ENCODE data around the gene PIGH. TPM values are rescaled to one million over a fixed set of nuclear protein-coding genes. Genes with fewer than 3 reads are reported as not detected.

Gene PIGH
- total RNA-seq, 3 donors from 2014 or later (not counting 1 experiment from before 2014, with no cell fraction given), result 50.9 to 56.0 (median 54.5) TPM

DNA sequence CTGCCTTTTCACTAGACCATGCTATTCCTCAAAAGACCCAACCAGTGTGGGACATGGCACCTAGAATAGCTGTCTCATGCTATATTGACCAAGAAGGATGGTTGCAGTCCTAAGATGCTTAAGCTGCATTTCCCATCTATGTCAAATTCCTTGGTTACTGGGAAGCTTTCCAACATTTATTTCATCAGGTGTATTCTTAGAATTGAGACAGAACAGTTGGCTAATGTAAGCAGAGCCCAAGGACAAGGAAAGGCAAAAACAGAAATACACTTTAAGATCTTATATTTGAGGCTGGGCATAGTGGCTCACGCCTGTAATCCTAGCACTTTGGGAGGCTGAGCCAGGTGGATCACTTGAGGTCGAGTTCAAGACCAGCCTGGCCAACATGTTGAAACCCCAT is 44.4 kb upstream of the PIGH start:
- peak overlapping the region; percentile 43 to 50 for H3K27ac Mint-ChIP-seq
- no peak for TF ChIP-seq CTCF (IDR thresholded peaks at IDR 0.05)
- no peaks in the 10 kb centered on the region for H3K27me3 ChIP-seq (ENCODE audit: control insufficient read depth, insufficient read depth, low read length)

GRCh38 chr14:67643713-67644112 is 43.6 kb upstream of the PIGH start:
- no peaks in the 10 kb centered on the region for H3K27me3 Mint-ChIP-seq (ENCODE audit: low read depth in 2 of 2)
- H3K4me3 Mint-ChIP-seq, result no peak overlapping the region
- Histone ChIP-seq H3K4me1 (ENCODE audit: control insufficient read depth, insufficient read depth, low read length) (no peaks in the 10 kb centered on the region), H3K4me3 (ENCODE audit: low read length) (no peak overlapping the region), H3K27ac (ENCODE audit: low read length) (no peak overlapping the region), H3K9me3 (ENCODE audit: control insufficient read depth, insufficient read depth, low read length) (no peaks in the 10 kb centered on the region), H3K27me3 (ENCODE audit: control insufficient read depth, insufficient read depth, low read length) (no peaks in the 10 kb centered on the region), H3K36me3 (ENCODE audit: control insufficient read depth, insufficient read depth, low read length) (peaks cover 25% of the 10 kb centered on the region)
- DNase-seq (no peak), ATAC-seq (no peak)
- intact Hi-C loops (cut with micrococcal nuclease), result no loop called here
- no peaks in the 10 kb centered on the region for H3K9me3 Mint-ChIP-seq
- WGBS (ENCODE audit: insufficient coverage), result 100% methylated on average over 1 of the region's 1 CpG
- peaks cover 0 to 5% of the 10 kb centered on the region in 2 donors for H3K4me1 Mint-ChIP-seq
- H3K36me3 Mint-ChIP-seq, result no peaks in the 10 kb centered on the region
- peak overlapping the region; percentile 50 to 56 for H3K27ac Mint-ChIP-seq
- TF ChIP-seq CTCF (IDR thresholded peaks at IDR 0.05), result no peak

More for the DNA sequence above, 44.4 kb upstream of the PIGH start:
- Mint-ChIP-seq H3K4me1 (peaks cover 0 to 5% of the 10 kb centered on the region in 2 donors), H3K9me3 (no peaks in the 10 kb centered on the region), H3K4me3 (no peak overlapping the region), H3K36me3 (peaks cover 1% of the 10 kb centered on the region), H3K27me3 (ENCODE audit: low read depth in 2 of 2) (no peaks in the 10 kb centered on the region)
- intact Hi-C loops (cut with micrococcal nuclease), result no loop called here
- WGBS (ENCODE audit: insufficient coverage), result 97% methylated on average over 2 of the region's 2 CpGs
- no peak overlapping the region for H3K4me3 ChIP-seq (ENCODE audit: low read length)
- H3K27ac ChIP-seq (ENCODE audit: low read length), result no peak overlapping the region
- peaks cover 32% of the 10 kb centered on the region for H3K36me3 ChIP-seq (ENCODE audit: control insufficient read depth, insufficient read depth, low read length)
- ATAC-seq (no peak), DNase-seq (no peak)
- H3K9me3 ChIP-seq (ENCODE audit: control insufficient read depth, insufficient read depth, low read length), result no peaks in the 10 kb centered on the region
- no peaks in the 10 kb centered on the region for H3K4me1 ChIP-seq (ENCODE audit: control insufficient read depth, insufficient read depth, low read length)

DNA sequence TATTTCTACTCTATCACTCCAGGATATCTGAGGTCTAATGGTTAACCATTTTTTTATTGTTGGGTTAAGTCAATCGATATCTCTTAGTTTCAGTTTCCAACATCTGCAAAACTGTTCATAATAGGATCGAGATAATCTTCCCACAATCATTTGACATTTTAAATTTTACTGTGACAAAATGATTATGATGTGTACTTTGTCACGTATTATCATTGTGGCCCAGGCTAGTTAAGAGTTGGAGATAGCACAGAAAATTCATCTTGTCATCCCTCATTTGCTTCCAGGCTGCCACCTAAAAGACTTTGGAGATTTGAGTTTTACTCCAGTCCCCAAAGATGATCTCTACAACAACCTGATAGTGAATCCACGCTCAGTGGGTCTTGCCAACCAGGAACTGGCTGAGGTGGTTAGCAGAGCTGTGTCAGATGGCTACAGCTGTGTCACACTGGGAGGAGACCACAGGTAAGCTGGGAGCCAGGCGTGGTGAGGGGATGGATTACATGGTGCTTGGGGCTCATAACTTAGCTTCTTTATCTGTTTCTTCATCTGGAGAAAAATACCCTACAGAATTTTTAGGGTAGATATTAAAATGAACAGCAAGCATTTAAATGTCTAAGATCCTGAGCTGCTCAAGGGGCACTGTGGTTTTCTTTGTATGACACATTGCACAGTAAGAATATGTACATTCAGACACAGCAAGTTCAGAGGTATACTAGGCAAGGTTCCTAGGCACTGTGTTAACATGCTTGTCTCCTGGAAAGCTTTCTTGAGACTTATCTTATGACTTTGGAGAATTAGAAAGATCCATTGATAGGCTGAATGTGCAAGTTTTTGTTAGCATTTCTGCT is 42.1 kb upstream of the PIGH start:
- H3K4me1 ChIP-seq (ENCODE audit: control insufficient read depth, insufficient read depth, low read length), result no peaks in the 10 kb centered on the region
- 91% methylated on average over 1 of the region's 5 CpGs for WGBS (ENCODE audit: insufficient coverage)
- Mint-ChIP-seq H3K4me1 (peaks cover 0 to 5% of the 10 kb centered on the region in 2 donors), H3K27ac (peak overlapping the region; percentile 46 to 58), H3K27me3 (ENCODE audit: low read depth in 2 of 2) (no peaks in the 10 kb centered on the region), H3K36me3 (no peaks in the 10 kb centered on the region), H3K4me3 (no peak overlapping the region), H3K9me3 (no peaks in the 10 kb centered on the region)
- peaks cover 9% of the 10 kb centered on the region for H3K36me3 ChIP-seq (ENCODE audit: control insufficient read depth, insufficient read depth, low read length)
- H3K27me3 ChIP-seq (ENCODE audit: control insufficient read depth, insufficient read depth, low read length), result no peaks in the 10 kb centered on the region
- no peaks in the 10 kb centered on the region for H3K9me3 ChIP-seq (ENCODE audit: control insufficient read depth, insufficient read depth, low read length)
- intact Hi-C loops (cut with micrococcal nuclease), result no loop called here
- DNase-seq, result no peak
- no peak overlapping the region for H3K4me3 ChIP-seq (ENCODE audit: low read length)
- no peak for ATAC-seq
- no peak overlapping the region for H3K27ac ChIP-seq (ENCODE audit: low read length)
- no peak for TF ChIP-seq CTCF (IDR thresholded peaks at IDR 0.05)

Data from natural killer cell (primary cell).